Mesendoderm (in vitro differentiated cells): ENCODE measurements around the gene RNF10.
A peak's percentile ranks its signal among the peaks of the same experiment; 100 is the strongest.

Source experiments
- DNase-seq: peaks from one replicate; pipeline ENCODE4 v3.0.0; 2013
- H2AK5ac ChIP-seq: 2 replicates; pipeline ENCODE4 v1.6.1; 2013; ENCODE audit warnings: low read length, inconsistent platforms
- H2BK120ac ChIP-seq: 2 replicates; pipeline ENCODE4 v1.6.1; 2013; ENCODE audit warnings: low read depth, mild to moderate bottlenecking, low read length, moderate library complexity, mixed read lengths
- H2BK15ac ChIP-seq: replicated peaks from 2 replicates; pipeline ENCODE4 v1.6.1; 2013; ENCODE audit warnings: low read depth, mild to moderate bottlenecking, moderate library complexity
- H2BK5ac ChIP-seq: 2 replicates; pipeline ENCODE4 v1.6.1; 2013; ENCODE audit warnings: low read length, inconsistent platforms
- H3K18ac ChIP-seq: 2 replicates; pipeline ENCODE4 v1.6.1; 2013; ENCODE audit warnings: mild to moderate bottlenecking, low read length, mixed read lengths
- H3K23ac ChIP-seq: one replicate; pipeline ENCODE4 v1.6.1; 2013; ENCODE audit warnings: low read length
- H3K27ac ChIP-seq: 2 replicates; pipeline ENCODE4 v1.5.1; 2013; ENCODE audit warnings: low read depth, mild to moderate bottlenecking, inconsistent platforms, low read length, moderate library complexity
- H3K27me3 ChIP-seq: 2 replicates; pipeline ENCODE4 v1.6.1; 2013; ENCODE audit warnings: low read length, control low read depth, mild to moderate bottlenecking, inconsistent platforms; ENCODE audit not compliant: insufficient read depth, poor library complexity
- H3K36me3 ChIP-seq: 2 replicates; pipeline ENCODE4 v1.6.1; 2013; ENCODE audit warnings: low read length, inconsistent platforms; ENCODE audit not compliant: control insufficient read depth, insufficient read depth
- H3K4ac ChIP-seq: one replicate; pipeline ENCODE4 v1.6.1; 2013; ENCODE audit warnings: low read depth, mild to moderate bottlenecking, low read length, moderate library complexity
- H3K4me1 ChIP-seq: 2 replicates; pipeline ENCODE4 v1.6.1; 2013; ENCODE audit warnings: low read depth, low read length, inconsistent platforms; ENCODE audit not compliant: control insufficient read depth
- H3K4me2 ChIP-seq: 2 replicates; pipeline ENCODE4 v1.6.1; 2013; ENCODE audit warnings: low read length
- H3K4me3 ChIP-seq: 2 replicates; pipeline ENCODE4 v1.5.1; 2013; ENCODE audit warnings: mild to moderate bottlenecking, low read length
- H3K56ac ChIP-seq: one replicate; pipeline ENCODE4 v1.6.1; 2013; ENCODE audit warnings: low read length
- H3K79me1 ChIP-seq: 2 replicates; pipeline ENCODE4 v1.6.1; 2013; ENCODE audit warnings: low read length, inconsistent platforms
- H3K79me2 ChIP-seq: 2 replicates; pipeline ENCODE4 v1.6.1; 2013; ENCODE audit warnings: mild to moderate bottlenecking, low read length; ENCODE audit not compliant: control insufficient read depth, insufficient read depth
- H3K9ac ChIP-seq: 2 replicates; pipeline ENCODE4 v1.6.1; 2013; ENCODE audit warnings: low read length, inconsistent platforms
- H4K5ac ChIP-seq: one replicate; pipeline ENCODE4 v1.6.1; 2013; ENCODE audit warnings: low read length
- H4K8ac ChIP-seq: one replicate; pipeline ENCODE4 v1.6.1; 2013; ENCODE audit warnings: low read depth, mild to moderate bottlenecking, control low read depth, low read length, moderate library complexity
- WGBS: extraction: QIAGEN DNeasy Blood & Tissue Kit; methylation state at CpG from one replicate; pipeline ENCODE4 v1.1.7; 2013; ENCODE audit warnings: low lambda C conversion rate, missing lambda C conversion rate; ENCODE audit not compliant: insufficient coverage; ENCODE audit errors: extremely low coverage; 5-methylcytosine and 5-hydroxymethylcytosine counted together

RNF10 gene

GRCh38 chr12:120583478-120584030 lies 49.4 kb downstream of the RNF10 start:
- H3K79me2 ChIP-seq = peaks cover 3% of the 10 kb centered on the region
- H3K27me3 ChIP-seq = no peaks in the 10 kb centered on the region
- peak overlapping the region; percentile 5 for H3K9ac ChIP-seq
- H3K79me1 ChIP-seq = no peaks in the 10 kb centered on the region
- no peak overlapping the region for H3K4me3 ChIP-seq
- H3K4me1 ChIP-seq = no peaks in the 10 kb centered on the region
- no peaks in the 10 kb centered on the region for H3K36me3 ChIP-seq
- H2BK120ac ChIP-seq = no peak overlapping the region
- H3K18ac ChIP-seq = no peak overlapping the region
- no peak overlapping the region for H3K56ac ChIP-seq
- no peak overlapping the region for H2BK5ac ChIP-seq
- no peak overlapping the region for H2AK5ac ChIP-seq
- peak; percentile 77 for DNase-seq
- H4K5ac ChIP-seq = no peak overlapping the region
- no peak overlapping the region for H3K4ac ChIP-seq
- WGBS = no CpG with 5 or more reads among the region's 20 CpGs
- H3K27ac ChIP-seq = no peak overlapping the region
- no peak overlapping the region for H2BK15ac ChIP-seq
- peak overlapping the region; percentile 30 for H3K4me2 ChIP-seq
- no peak overlapping the region for H4K8ac ChIP-seq
- H3K23ac ChIP-seq = no peak overlapping the region

GRCh38 chr12:120584343-120585149 lies 50.4 kb downstream of the RNF10 start:
- no peak overlapping the region for H3K4me3 ChIP-seq
- no peak overlapping the region for H2AK5ac ChIP-seq
- no peak overlapping the region for H4K5ac ChIP-seq
- DNase-seq = peak; percentile 52
- H3K4me2 ChIP-seq = peak overlapping the region; percentile 16
- peak overlapping the region; percentile 27 for H3K9ac ChIP-seq
- no peak overlapping the region for H2BK120ac ChIP-seq
- H3K79me2 ChIP-seq = peaks cover 3% of the 10 kb centered on the region
- peak overlapping the region; percentile 73 for H3K56ac ChIP-seq
- no peaks in the 10 kb centered on the region for H3K36me3 ChIP-seq
- H2BK15ac ChIP-seq = no peak overlapping the region
- no peak overlapping the region for H2BK5ac ChIP-seq
- H3K79me1 ChIP-seq = no peaks in the 10 kb centered on the region
- H3K18ac ChIP-seq = peak overlapping the region; percentile 66
- no peaks in the 10 kb centered on the region for H3K27me3 ChIP-seq
- no peaks in the 10 kb centered on the region for H3K4me1 ChIP-seq
- WGBS = no CpG with 5 or more reads among the region's 65 CpGs
- H3K27ac ChIP-seq = no peak overlapping the region
- H4K8ac ChIP-seq = no peak overlapping the region
- H3K4ac ChIP-seq = no peak overlapping the region
- H3K23ac ChIP-seq = no peak overlapping the region

GRCh38 chr12:120586206-120586605 lies 52.0 kb downstream of the RNF10 start:
- Histone ChIP-seq H2BK5ac (no peak overlapping the region), H2BK120ac (no peak overlapping the region), H3K27me3 (no peaks in the 10 kb centered on the region), H3K27ac (no peak overlapping the region), H3K4me2 (no peak overlapping the region), H3K4ac (no peak overlapping the region), H3K18ac (no peak overlapping the region), H2AK5ac (no peak overlapping the region), H3K9ac (no peak overlapping the region), H3K4me3 (no peak overlapping the region), H3K36me3 (no peaks in the 10 kb centered on the region), H3K79me1 (no peaks in the 10 kb centered on the region), H3K23ac (no peak overlapping the region), H4K5ac (no peak overlapping the region), H2BK15ac (no peak overlapping the region), H3K79me2 (no peaks in the 10 kb centered on the region), H3K56ac (no peak overlapping the region), H4K8ac (no peak overlapping the region), H3K4me1 (no peaks in the 10 kb centered on the region)
- no CpG with 5 or more reads among the region's 7 CpGs for WGBS
- DNase-seq = no peak

GRCh38 chr12:120586860-120587259 lies 52.7 kb downstream of the RNF10 start:
- Histone ChIP-seq H3K9ac (no peak overlapping the region), H2BK120ac (no peak overlapping the region), H3K27ac (no peak overlapping the region), H2AK5ac (no peak overlapping the region), H3K4me3 (no peak overlapping the region), H2BK15ac (no peak overlapping the region), H3K36me3 (no peaks in the 10 kb centered on the region), H3K56ac (no peak overlapping the region), H4K8ac (no peak overlapping the region), H2BK5ac (no peak overlapping the region), H3K4me1 (no peaks in the 10 kb centered on the region), H3K79me2 (no peaks in the 10 kb centered on the region), H3K27me3 (no peaks in the 10 kb centered on the region), H3K23ac (no peak overlapping the region), H3K4me2 (no peak overlapping the region), H4K5ac (no peak overlapping the region), H3K4ac (no peak overlapping the region), H3K79me1 (no peaks in the 10 kb centered on the region), H3K18ac (no peak overlapping the region)
- no peak for DNase-seq
- no CpG with 5 or more reads among the region's 2 CpGs for WGBS

GRCh38 chr12:120588371-120588770 lies 54.2 kb downstream of the RNF10 start:
- no peak overlapping the region for H2AK5ac ChIP-seq
- no peak overlapping the region for H4K8ac ChIP-seq
- H3K36me3 ChIP-seq = no peaks in the 10 kb centered on the region
- no peak overlapping the region for H3K18ac ChIP-seq
- no peaks in the 10 kb centered on the region for H3K27me3 ChIP-seq
- no peak overlapping the region for H3K4ac ChIP-seq
- H2BK15ac ChIP-seq = no peak overlapping the region
- no peaks in the 10 kb centered on the region for H3K79me1 ChIP-seq
- no peaks in the 10 kb centered on the region for H3K4me1 ChIP-seq
- WGBS = no CpG with 5 or more reads among the region's 1 CpG
- H2BK120ac ChIP-seq = no peak overlapping the region
- no peak overlapping the region for H3K23ac ChIP-seq
- no peak overlapping the region for H4K5ac ChIP-seq
- DNase-seq = no peak
- no peak overlapping the region for H3K4me3 ChIP-seq
- H3K9ac ChIP-seq = no peak overlapping the region
- H3K4me2 ChIP-seq = no peak overlapping the region
- no peak overlapping the region for H3K27ac ChIP-seq
- H3K79me2 ChIP-seq = no peaks in the 10 kb centered on the region
- no peak overlapping the region for H2BK5ac ChIP-seq
- H3K56ac ChIP-seq = no peak overlapping the region
